Measurements from ENCODE around the gene ORC2.

DNA sequence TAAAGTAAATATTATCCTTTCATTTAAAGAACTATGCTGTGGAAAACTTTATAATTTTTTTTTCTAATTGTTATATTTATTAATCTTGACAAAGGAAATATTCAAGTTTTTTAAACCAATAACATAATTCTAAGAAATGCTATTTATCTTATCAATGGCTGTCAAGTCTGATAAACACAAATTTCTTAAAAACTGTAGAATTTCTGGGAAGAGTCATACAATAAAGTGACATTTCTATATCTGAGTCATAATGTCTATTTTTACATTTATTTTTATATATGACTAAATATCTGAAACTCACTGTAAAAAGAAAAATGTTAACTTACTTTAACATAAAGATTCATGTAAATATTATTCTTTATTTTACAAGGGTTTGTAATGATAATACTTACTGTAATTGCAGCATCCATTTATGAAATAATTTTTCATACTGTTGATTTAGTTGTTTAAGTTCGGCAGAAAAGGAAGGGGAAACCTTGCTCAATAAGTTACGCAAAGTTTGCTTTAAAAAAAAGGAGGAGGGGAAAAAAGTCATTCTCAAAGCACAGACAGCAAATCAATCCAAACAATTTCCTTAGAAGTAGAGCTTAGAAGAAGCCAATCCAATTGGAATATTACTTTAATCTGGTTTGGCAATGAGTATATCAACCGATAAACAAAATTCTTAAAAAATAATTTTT lies 32.4 kb downstream of the ORC2 start:
- TF ChIP-seq, protein P1, sequence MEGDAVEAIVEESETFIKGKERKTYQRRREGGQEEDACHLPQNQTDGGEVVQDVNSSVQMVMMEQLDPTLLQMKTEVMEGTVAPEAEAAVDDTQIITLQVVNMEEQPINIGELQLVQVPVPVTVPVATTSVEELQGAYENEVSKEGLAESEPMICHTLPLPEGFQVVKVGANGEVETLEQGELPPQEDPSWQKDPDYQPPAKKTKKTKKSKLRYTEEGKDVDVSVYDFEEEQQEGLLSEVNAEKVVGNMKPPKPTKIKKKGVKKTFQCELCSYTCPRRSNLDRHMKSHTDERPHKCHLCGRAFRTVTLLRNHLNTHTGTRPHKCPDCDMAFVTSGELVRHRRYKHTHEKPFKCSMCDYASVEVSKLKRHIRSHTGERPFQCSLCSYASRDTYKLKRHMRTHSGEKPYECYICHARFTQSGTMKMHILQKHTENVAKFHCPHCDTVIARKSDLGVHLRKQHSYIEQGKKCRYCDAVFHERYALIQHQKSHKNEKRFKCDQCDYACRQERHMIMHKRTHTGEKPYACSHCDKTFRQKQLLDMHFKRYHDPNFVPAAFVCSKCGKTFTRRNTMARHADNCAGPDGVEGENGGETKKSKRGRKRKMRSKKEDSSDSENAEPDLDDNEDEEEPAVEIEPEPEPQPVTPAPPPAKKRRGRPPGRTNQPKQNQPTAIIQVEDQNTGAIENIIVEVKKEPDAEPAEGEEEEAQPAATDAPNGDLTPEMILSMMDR (conservative IDR thresholded peaks at IDR 0.05), result no peak
- no peak for TF ChIP-seq EZH2 (IDR thresholded peaks at IDR 0.05; ENCODE audit: low read depth)
